Stomach (tissue), 9 donors: ENCODE data around the gene DHDH. TPM values are rescaled to one million over a fixed set of nuclear protein-coding genes. Genes with fewer than 3 reads are reported as not detected.
A peak's percentile ranks its signal among the peaks of the same experiment; 100 is the strongest.
"Not testable (repeated sequence)": the region's sequence is repeated elsewhere in the genome, so short reads cannot be mapped to it uniquely, and the experiment has no call there.

Source experiments
- DNase-seq, 2 donors: peaks; one replicate each; pipeline versions ENCODE4 v3.0.0 to v3.0.0-alpha.2; 2013 to 2019
- H3K27ac ChIP-seq, 5 donors: fragments of 200-600 bp in 4 of 5; sonication (generic) in 4 of 5; one replicate each; pipeline ENCODE4 v1.5.1; 2013 to 2019; ENCODE audit warnings: mild to moderate bottlenecking in 1 of 5, moderate library complexity in 1 of 5
- H3K27me3 ChIP-seq, 3 donors: fragments of 200-600 bp; sonication (generic); one replicate each; pipeline ENCODE4 v1.5.1; 2017 to 2019; ENCODE audit warnings: mixed run types in 1 of 3
- H3K36me3 ChIP-seq, 4 donors: fragments of 200-600 bp; sonication (generic); 1 replicate in 3 of 4; 2 replicates in 1 of 4; pipeline ENCODE4 v1.5.1; 2016 to 2019
- H3K4me1 ChIP-seq, 4 donors: fragments of 200-600 bp; sonication (generic); one replicate each; pipeline ENCODE4 v1.5.1; 2016 to 2019
- H3K4me3 ChIP-seq, 4 donors: fragments of 200-600 bp; sonication (generic) in 3 of 4; one replicate each; pipeline ENCODE4 v1.5.1; 2016 to 2019; ENCODE audit warnings: mild to moderate bottlenecking in 1 of 4
- H3K9me3 ChIP-seq, 4 donors: fragments of 200-600 bp; sonication (generic); one replicate each; pipeline ENCODE4 v1.5.1; 2016 to 2019
- EP300 ChIP-seq: sonication (generic); formaldehyde crosslinking; IDR thresholded peaks from one replicate; pipeline ENCODE4 v1.6.1; 2017; ENCODE audit warnings: antibody characterized with exemption
- POLR2A ChIP-seq, 4 donors: fragments of 450-650 bp; IDR thresholded peaks; one replicate each; pipeline ENCODE4 v1.6.1; 2016; ENCODE audit warnings: antibody characterized with exemption in 4 of 4, control low read depth in 2 of 4, mild to moderate bottlenecking in 1 of 4, moderate library complexity in 1 of 4
- POLR2AphosphoS5 ChIP-seq, 3 donors: sonication (generic); formaldehyde crosslinking; IDR thresholded peaks; one replicate each; pipeline ENCODE4 v1.6.1; 2016; ENCODE audit warnings: antibody characterized with exemption in 3 of 3
- WGBS, 5 donors: extraction: QIAGEN DNeasy Blood & Tissue Kit in 3 of 5; methylation state at CpG; one replicate each; pipeline versions ENCODE4 v1.1.5 to v1.1.7; 2013 to 2018; 5-methylcytosine and 5-hydroxymethylcytosine counted together
- intact Hi-C: fragments of 100-400 bp; cut with DNase I; formaldehyde crosslinking; loops from one replicate; pipeline ENCODE4 v1.15.1; 2023; ENCODE audit warnings: low total_unique reads
- polyA plus RNA-seq, 3 donors: library from polyadenylated mRNA; stranded (reverse); fragments of 200-250 nt; gene quantifications; one replicate each; pipeline ENCODE4 v1.2.3, GENCODE V29; 2013
- total RNA-seq, 5 donors: library from RNA; depleted of rRNA; stranded (reverse); fragments of >200 nt; gene quantifications; one replicate each; pipeline versions ENCODE4 v1.1.0 to v1.2.3, GENCODE V29; 2014 to 2016
- TF ChIP-seq, protein P1 (sequence below), 7 experiments: fragments of 450-650 bp in 4 of 7; fragments of 200-600 bp in 3 of 7; sonication (generic) in 3 of 7; IDR thresholded peaks; one replicate each; pipeline ENCODE4 v1.5.1; 2016 to 2019; ENCODE audit warnings: antibody characterized with exemption in 7 of 7, control low read depth in 2 of 7, mild to moderate bottlenecking in 1 of 7
- donor health status: healthy with polysubstance abuse.
- donor health status: Bipolar disorder and iron deficiency.
- donor health status: healthy.

DHDH gene
- total and polyA plus RNA-seq, 8 donors = 0.89 to 1.2 (median 0.93) TPM; not detected in 5

DNA sequence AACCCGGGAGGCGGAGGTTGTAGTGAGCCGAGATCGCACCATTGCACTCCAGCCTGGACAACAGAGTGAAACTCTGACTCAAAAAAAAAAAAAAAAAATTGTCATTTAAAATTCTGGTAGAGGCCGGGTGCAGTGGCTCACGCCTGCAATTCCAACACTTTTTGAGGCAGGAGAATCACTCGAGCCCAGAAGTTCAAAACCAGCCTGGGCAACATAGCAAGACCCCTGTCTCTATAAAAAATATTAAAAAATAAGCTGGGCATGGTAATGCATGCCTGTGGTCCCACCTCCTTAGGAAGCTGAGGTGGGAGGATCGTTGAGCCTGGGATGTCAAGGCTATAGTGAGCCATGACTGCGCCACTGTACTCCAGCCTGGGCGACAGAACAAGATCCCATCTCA is 27.2 kb upstream of the DHDH start:
- Histone ChIP-seq H3K36me3 (peaks cover 49 to 85% (median 77%) of the 10 kb centered on the region in 4 donors), H3K27me3 (no peaks in the 10 kb centered on the region), H3K27ac (no peak overlapping the region), H3K9me3 (no peaks in the 10 kb centered on the region), H3K4me3 (no peak overlapping the region), H3K4me1 (peaks cover 15 to 19% (median 18%) of the 10 kb centered on the region in 4 donors)
- TF ChIP-seq POLR2A (IDR thresholded peaks at IDR 0.05) (no peak), POLR2AphosphoS5 (IDR thresholded peaks at IDR 0.05) (no peak), EP300 (no peak)
- TF ChIP-seq, protein P1, sequence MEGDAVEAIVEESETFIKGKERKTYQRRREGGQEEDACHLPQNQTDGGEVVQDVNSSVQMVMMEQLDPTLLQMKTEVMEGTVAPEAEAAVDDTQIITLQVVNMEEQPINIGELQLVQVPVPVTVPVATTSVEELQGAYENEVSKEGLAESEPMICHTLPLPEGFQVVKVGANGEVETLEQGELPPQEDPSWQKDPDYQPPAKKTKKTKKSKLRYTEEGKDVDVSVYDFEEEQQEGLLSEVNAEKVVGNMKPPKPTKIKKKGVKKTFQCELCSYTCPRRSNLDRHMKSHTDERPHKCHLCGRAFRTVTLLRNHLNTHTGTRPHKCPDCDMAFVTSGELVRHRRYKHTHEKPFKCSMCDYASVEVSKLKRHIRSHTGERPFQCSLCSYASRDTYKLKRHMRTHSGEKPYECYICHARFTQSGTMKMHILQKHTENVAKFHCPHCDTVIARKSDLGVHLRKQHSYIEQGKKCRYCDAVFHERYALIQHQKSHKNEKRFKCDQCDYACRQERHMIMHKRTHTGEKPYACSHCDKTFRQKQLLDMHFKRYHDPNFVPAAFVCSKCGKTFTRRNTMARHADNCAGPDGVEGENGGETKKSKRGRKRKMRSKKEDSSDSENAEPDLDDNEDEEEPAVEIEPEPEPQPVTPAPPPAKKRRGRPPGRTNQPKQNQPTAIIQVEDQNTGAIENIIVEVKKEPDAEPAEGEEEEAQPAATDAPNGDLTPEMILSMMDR (IDR thresholded peaks at IDR 0.05) = no peak
- DNase-seq = no peak
- intact Hi-C loops = no loop called here
- WGBS, 5 donors = 97 to 98% (median 97%) methylated on average over 10 of the region's 10 CpGs

DNA sequence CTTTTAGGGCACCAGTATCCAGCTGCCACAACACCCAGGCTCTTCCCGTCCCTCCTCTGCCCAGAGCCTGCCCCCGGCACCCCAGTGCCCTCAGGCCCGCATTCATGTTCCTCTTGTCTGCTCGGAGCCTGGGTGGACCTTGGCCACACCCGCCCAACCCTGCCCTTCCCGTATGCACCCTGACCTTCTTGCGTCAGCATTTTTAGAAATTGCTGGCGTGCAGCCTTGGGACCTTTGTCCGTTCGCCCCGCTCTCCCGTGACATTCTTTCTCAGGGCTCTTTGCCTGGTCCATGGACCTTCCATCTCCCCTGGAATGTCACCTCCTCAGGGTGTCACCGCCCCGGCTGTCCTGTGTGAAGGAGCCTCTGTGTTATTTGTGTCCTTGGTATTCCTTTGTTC is 25.8 kb upstream of the DHDH start:
- peaks cover 54 to 89% (median 88%) of the 10 kb centered on the region in 4 donors for H3K36me3 ChIP-seq
- WGBS, 5 donors = 71 to 88% (median 80%) methylated on average over 13 to 14 of the region's 14 CpGs
- H3K27ac ChIP-seq = peak overlapping the region in 2 of 5 donors; percentile 12 to 34
- H3K9me3 ChIP-seq = no peaks in the 10 kb centered on the region
- DNase-seq = peak in 1 of 2 donors; percentile 43
- no peaks in the 10 kb centered on the region for H3K27me3 ChIP-seq
- peaks cover 4 to 6% (median 5%) of the 10 kb centered on the region in 4 donors for H3K4me1 ChIP-seq
- no peak overlapping the region for H3K4me3 ChIP-seq
- intact Hi-C loops = no loop called here
- TF ChIP-seq, protein P1 (IDR thresholded peaks at IDR 0.05) = no peak
- no peak for TF ChIP-seq POLR2AphosphoS5 (IDR thresholded peaks at IDR 0.05)
- no peak for TF ChIP-seq POLR2A (IDR thresholded peaks at IDR 0.05)
- no peak for TF ChIP-seq EP300

DNA sequence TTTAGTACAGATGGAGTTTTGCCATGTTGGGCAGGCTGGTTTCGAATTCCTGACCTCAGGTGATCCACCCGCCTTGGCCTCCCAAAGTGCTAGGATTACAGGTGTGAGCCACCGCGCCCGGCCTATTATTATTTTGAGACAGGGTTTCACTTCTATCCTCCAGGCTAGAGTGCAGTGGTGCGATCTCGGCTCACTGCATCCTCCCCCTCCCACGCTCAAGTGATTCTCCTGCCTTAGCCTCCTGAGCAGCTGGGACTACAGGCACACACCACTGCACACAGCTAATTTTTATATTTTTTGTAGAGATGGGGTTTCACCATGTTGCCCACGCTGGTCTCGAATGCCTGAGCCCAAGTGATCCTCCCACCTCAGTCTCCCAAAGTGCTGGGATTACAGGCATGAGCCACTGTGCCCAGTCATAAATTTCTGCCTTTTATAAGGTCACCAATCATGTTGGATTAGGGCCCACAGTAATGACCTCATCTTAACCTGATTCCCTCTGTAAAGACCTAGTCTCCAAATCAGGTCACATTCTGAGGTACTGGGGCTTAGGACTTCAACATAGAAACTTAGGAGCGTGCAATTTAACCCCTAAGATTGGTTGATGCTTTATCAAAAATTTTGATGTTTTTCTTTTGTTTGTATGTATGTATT is 23.9 kb upstream of the DHDH start:
- H3K27me3 ChIP-seq, DNase-seq, H3K4me1 ChIP-seq, intact Hi-C loops, H3K4me3 ChIP-seq, H3K9me3 ChIP-seq: not testable (repeated sequence)
- 95 to 99% (median 97%) methylated on average over 11 of the region's 11 CpGs for WGBS, 5 donors
- Histone ChIP-seq H3K36me3 (peaks cover 69 to 100% (median 100%) of the 10 kb centered on the region in 4 donors), H3K27ac (peak overlapping the region in 1 of 5 donors; percentile 10)

DNA sequence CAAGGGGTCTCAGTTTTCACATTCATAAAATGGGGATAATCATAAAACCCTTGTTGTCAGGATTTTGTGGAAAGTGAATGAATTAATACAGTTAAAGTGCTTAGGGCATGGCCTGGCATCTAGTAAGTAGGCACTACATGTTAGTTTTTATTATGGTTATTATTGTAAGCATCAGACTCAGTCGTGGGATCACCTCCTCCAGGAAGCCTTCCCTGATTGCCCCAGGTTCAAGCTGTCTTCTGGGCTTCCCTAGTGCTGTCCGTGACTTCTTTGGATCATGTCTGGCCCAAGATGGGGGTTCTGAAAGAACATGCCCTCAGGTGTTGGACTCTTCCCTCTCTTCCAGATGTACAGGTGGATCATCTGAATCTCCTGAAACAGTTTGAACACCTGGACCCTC is 22.7 kb upstream of the DHDH start:
- TF ChIP-seq, protein P1 (IDR thresholded peaks at IDR 0.05) = no peak
- TF ChIP-seq POLR2AphosphoS5 (IDR thresholded peaks at IDR 0.05) (no peak), POLR2A (IDR thresholded peaks at IDR 0.05) (no peak), EP300 (no peak)
- intact Hi-C loops = no loop called here
- Histone ChIP-seq H3K27me3 (no peaks in the 10 kb centered on the region), H3K9me3 (no peaks in the 10 kb centered on the region), H3K27ac (no peak overlapping the region), H3K4me1 (no peaks in the 10 kb centered on the region), H3K36me3 (peaks cover 66 to 100% (median 100%) of the 10 kb centered on the region in 4 donors), H3K4me3 (no peak overlapping the region)
- no peak for DNase-seq
- WGBS, 5 donors = 91 to 100% (median 96%) methylated on average over 1 to 2 of the region's 2 CpGs
